Measurements from ENCODE around the gene MRTFA. TPM values are rescaled to one million over a fixed set of nuclear protein-coding genes. Genes with fewer than 3 reads are reported as not detected.

Gene MRTFA
- total and polyA plus RNA-seq, 9 of the 15 experiments (the other 6 are each of a cell fraction or from before 2014, with no cell fraction given) = 0.84 to 21.1 (median 3.7) TPM

- Histone ChIP-seq H3K79me2 (ENCODE audit: control insufficient read depth, insufficient read depth, low read length) (no peaks in the 10 kb centered on the region; the same call in 2 of the 3 replicates), H3K27ac (ENCODE audit: extremely low read depth, low read depth, low read length) (peak overlapping the region; percentile 55; the same call in 1 of the 3 replicates), H3K4me1 (replicated peaks in 1 of 2; ENCODE audit: control insufficient read depth in 2 of 2, insufficient read depth in 2 of 2, low read length in 2 of 2) (peaks cover 5 to 29% of the 10 kb centered on the region in 2 experiments), H3K4me2 (ENCODE audit: insufficient read depth, low read length) (peak overlapping the region; percentile 25), H3K9me3 (replicated peaks; ENCODE audit: control insufficient read depth, insufficient read depth, low read depth, low read length) (no peaks in the 10 kb centered on the region), H3K9me1 (ENCODE audit: control insufficient read depth, insufficient read depth, low read length) (no peaks in the 10 kb centered on the region), H3K27me3 (ENCODE audit: control insufficient read depth in 2 of 2, insufficient read depth in 2 of 2, low read length in 2 of 2) (no peaks in the 10 kb centered on the region), H4K20me1 (replicated peaks; ENCODE audit: control insufficient read depth, insufficient read depth, low read length) (no peaks in the 10 kb centered on the region), H3K36me3 (ENCODE audit: control insufficient read depth, insufficient read depth, low read length) (no peaks in the 10 kb centered on the region), H3K9ac (ENCODE audit: insufficient read depth in 1 of 2, low read depth in 2 of 2, low read length in 2 of 2) (peak overlapping the region in 1 of 2 experiments; percentile 8; a peak in 1 of 4 replicates), H3K4me3 (no peak overlapping the region), H2AFZ (ENCODE audit: low read depth, low read length) (peak overlapping the region; percentile 80)
- in situ Hi-C loops (cut with MboI) (no loop called here), intact Hi-C loops (cut with micrococcal nuclease) (no loop called here)
- DNase-seq (ENCODE audit: extremely low read depth in 1 of 4, low spot score in 3 of 4) (peak; percentile 19 to 77 (median 40)), ATAC-seq (peak; percentile 96), FAIRE-seq (peak; percentile 84)
- WGBS (ENCODE audit: insufficient coverage, low coverage, missing lambda C conversion rate) = 8% methylated on average over 5 of the region's 5 CpGs
- BruUV-seq (replicated peaks) = no TSS peak
- ChIA-PET CTCF (ENCODE audit: low intra/inter-chr PET ratio) (no interaction called here), POLR2A (interaction anchor here (0.6 to 1.1 kb wide), 3 partner anchors 9 to 183 kb away, joined by 3 read pairs; no protein-coding TSS in a partner anchor)
- TF ChIP-seq SIX5 (IDR thresholded peaks at IDR 0.05; ENCODE audit: borderline replicate concordance in 1 of 2, insufficient read depth in 1 of 2, low read depth in 1 of 2, low read length in 2 of 2) (no peak), RBM39 (optimal IDR thresholded peaks at IDR 0.05; ENCODE audit: low read depth, low read length) (no peak), MAFF (IDR thresholded peaks at IDR 0.05; ENCODE audit: low read length) (no peak), E2F1 (CRISPR knock-in tag; IDR thresholded peaks at IDR 0.05) (no peak), CTCFL (IDR thresholded peaks at IDR 0.05; ENCODE audit: borderline replicate concordance, insufficient read depth, low read depth, low read length, poor library complexity, severe bottlenecking) (no peak), BRCA1 (IDR thresholded peaks at IDR 0.05) (no peak), BRCA1 (CRISPR knock-in tag; IDR thresholded peaks at IDR 0.05) (no peak), CREM (IDR thresholded peaks at IDR 0.05; ENCODE audit: low read depth) (no peak), GMEB1 (CRISPR knock-in tag; IDR thresholded peaks at IDR 0.05) (no peak), PREB (CRISPR knock-in tag; IDR thresholded peaks at IDR 0.05) (no peak), SIN3A (IDR thresholded peaks at IDR 0.05; ENCODE audit: borderline replicate concordance in 2 of 2, control insufficient read depth in 1 of 2, low read depth in 2 of 2, low read length in 2 of 2) (no peak), HNRNPL (IDR thresholded peaks at IDR 0.05; ENCODE audit: low read depth, low read length) (no peak), MITF (IDR thresholded peaks at IDR 0.05) (no peak), RCOR1 (IDR thresholded peaks at IDR 0.05; ENCODE audit: borderline replicate concordance in 1 of 2, low read depth in 2 of 2, low read length in 2 of 2) (no peak), ZNF3 (CRISPR knock-in tag; IDR thresholded peaks at IDR 0.05) (no peak)
Observed at GRCh38 chr22:40469181-40469580, 167.3 kb downstream of the MRTFA start.
